ENCODE measurements around the gene UPK3A.
"Not testable (repeated sequence)": the region's sequence is repeated elsewhere in the genome, so short reads cannot be mapped to it uniquely, and the experiment has no call there.

UPK3A gene

GRCh38 chr22:45254388-45254787, 30.4 kb upstream of the UPK3A start:
- no peak overlapping the region for H3K4me3 Mint-ChIP-seq
- TF ChIP-seq CTCF (IDR thresholded peaks at IDR 0.05; ENCODE audit: unreplicated experiment in 3 of 3) = no peak
- H3K27ac Mint-ChIP-seq = no peak overlapping the region
- peaks cover 8% of the 10 kb centered on the region for H3K27me3 Mint-ChIP-seq (ENCODE audit: low read depth)
- no peaks in the 10 kb centered on the region for H3K36me3 Mint-ChIP-seq (ENCODE audit: low read depth)
- H3K9me3 Mint-ChIP-seq = no peaks in the 10 kb centered on the region
- H3K4me1 Mint-ChIP-seq = no peaks in the 10 kb centered on the region

- Mint-ChIP-seq H3K4me1 (no peaks in the 10 kb centered on the region), H3K9me3 (no peaks in the 10 kb centered on the region), H3K27ac (no peak overlapping the region), H3K4me3 (no peak overlapping the region), H3K27me3 (ENCODE audit: low read depth) (peaks cover 10% of the 10 kb centered on the region), H3K36me3 (ENCODE audit: low read depth) (no peaks in the 10 kb centered on the region)
- no peak for TF ChIP-seq CTCF (IDR thresholded peaks at IDR 0.05; ENCODE audit: unreplicated experiment in 3 of 3)
These were observed 29.9 kb upstream of the UPK3A start for GRCh38 chr22:45254789-45255278.

GRCh38 chr22:45257941-45258340, 26.8 kb upstream of the UPK3A start:
- not testable (repeated sequence) for H3K27ac Mint-ChIP-seq; H3K36me3 Mint-ChIP-seq (ENCODE audit: low read depth); H3K4me3 Mint-ChIP-seq; H3K9me3 Mint-ChIP-seq; H3K4me1 Mint-ChIP-seq
- H3K27me3 Mint-ChIP-seq (ENCODE audit: low read depth) = peaks cover 16% of the 10 kb centered on the region

GRCh38 chr22:45259754-45260394, 24.9 kb upstream of the UPK3A start:
- no peaks in the 10 kb centered on the region for H3K9me3 Mint-ChIP-seq
- peaks cover 18% of the 10 kb centered on the region for H3K4me1 Mint-ChIP-seq
- TF ChIP-seq CTCF (IDR thresholded peaks at IDR 0.05; ENCODE audit: unreplicated experiment in 3 of 3) = no peak
- H3K36me3 Mint-ChIP-seq (ENCODE audit: low read depth) = no peaks in the 10 kb centered on the region
- H3K27ac Mint-ChIP-seq = no peak overlapping the region
- H3K27me3 Mint-ChIP-seq (ENCODE audit: low read depth) = peaks cover 16% of the 10 kb centered on the region
- H3K4me3 Mint-ChIP-seq = no peak overlapping the region

GRCh38 chr22:45260395-45260759, 24.4 kb upstream of the UPK3A start:
- H3K27ac Mint-ChIP-seq; H3K4me3 Mint-ChIP-seq; H3K36me3 Mint-ChIP-seq (ENCODE audit: low read depth); H3K9me3 Mint-ChIP-seq: not testable (repeated sequence)
- Mint-ChIP-seq H3K27me3 (ENCODE audit: low read depth) (peaks cover 16% of the 10 kb centered on the region), H3K4me1 (peaks cover 18% of the 10 kb centered on the region)

- H3K27ac Mint-ChIP-seq = no peak overlapping the region
- no peak for TF ChIP-seq CTCF (IDR thresholded peaks at IDR 0.05; ENCODE audit: unreplicated experiment in 3 of 3)
- H3K4me1 Mint-ChIP-seq = peaks cover 19% of the 10 kb centered on the region
- no peaks in the 10 kb centered on the region for H3K9me3 Mint-ChIP-seq
- no peak overlapping the region for H3K4me3 Mint-ChIP-seq
- no peaks in the 10 kb centered on the region for H3K36me3 Mint-ChIP-seq (ENCODE audit: low read depth)
- H3K27me3 Mint-ChIP-seq (ENCODE audit: low read depth) = peaks cover 16% of the 10 kb centered on the region
These were observed 23.2 kb upstream of the UPK3A start for GRCh38 chr22:45261407-45262088.
